Central memory CD4-positive, alpha-beta T cell (primary cell): ENCODE measurements around the gene KRTAP19-4.
"Not testable (repeated sequence)": the region's sequence is repeated elsewhere in the genome, so short reads cannot be mapped to it uniquely, and the experiment has no call there.

Experiments
- DNase-seq: peaks from one replicate; pipeline ENCODE4 v3.0.0; 2022
- total RNA-seq, 3 experiments: gene quantifications; one replicate each; lab custom pipeline; 2026; lab: John Stamatoyannopoulos, UW

The KRTAP19-4 gene
- total RNA-seq: 0 reads per million in 3 experiments

- DNase-seq: no peak
Observed at GRCh38 chr21:30497065-30497464, at the start of gene KRTAP19-4. Gene KRTAP19-4 (minus strand): TSS chr21:30497165. CDS start chr21:30497110, 55 bp downstream.

GRCh38 chr21:30541764-30542163 lies 44.8 kb upstream of the KRTAP19-4 start, which contains the start of gene KRTAP19-6:
Gene KRTAP19-6 (minus strand): TSS chr21:30541864. CDS start chr21:30541833, 31 bp downstream.
- DNase-seq: no peak

GRCh38 chr21:30518876-30519275 lies 21.9 kb upstream of the KRTAP19-4 start:
- DNase-seq: no peak

GRCh38 chr21:30515681-30516080 lies 18.7 kb upstream of the KRTAP19-4 start:
- no peak for DNase-seq

GRCh38 chr21:30505621-30506205 lies 8.7 kb upstream of the KRTAP19-4 start:
- not testable (repeated sequence) for DNase-seq

- DNase-seq: no peak
Observed at GRCh38 chr21:30502041-30502440, 5.1 kb upstream of the KRTAP19-4 start, which contains the start of gene KRTAP19-5. Gene KRTAP19-5 (minus strand): TSS chr21:30502141. CDS start chr21:30502090, 51 bp downstream.

- no peak for DNase-seq
Observed at GRCh38 chr21:30491963-30492428, 5.0 kb downstream of the KRTAP19-4 start, which contains the start of gene KRTAP19-3. Gene KRTAP19-3 (minus strand): TSS chr21:30492013. CDS start chr21:30491957, 56 bp downstream.

GRCh38 chr21:30487336-30487735 lies 9.6 kb downstream of the KRTAP19-4 start, which contains the start of gene KRTAP19-2:
Gene KRTAP19-2 (minus strand): TSS chr21:30487436. CDS start chr21:30487348, 88 bp downstream.
- DNase-seq: no peak

GRCh38 chr21:30486180-30486579 lies 10.8 kb downstream of the KRTAP19-4 start:
- DNase-seq: no peak

- DNase-seq: no peak
Observed at GRCh38 chr21:30482130-30482529, 14.8 kb downstream of the KRTAP19-4 start.

- no peak for DNase-seq
Observed at GRCh38 chr21:30480145-30480544, 16.8 kb downstream of the KRTAP19-4 start, which contains the start of gene KRTAP19-1. Gene KRTAP19-1 (minus strand): TSS chr21:30480367. CDS start chr21:30480317, 50 bp downstream.

GRCh38 chr21:30479259-30479658 lies 17.7 kb downstream of the KRTAP19-4 start:
- DNase-seq: no peak

GRCh38 chr21:30478004-30478403 lies 19.0 kb downstream of the KRTAP19-4 start:
- no peak for DNase-seq

- no peak for DNase-seq
Observed at GRCh38 chr21:30468900-30469714, 27.9 kb downstream of the KRTAP19-4 start.

GRCh38 chr21:30463713-30464112 lies 33.3 kb downstream of the KRTAP19-4 start:
- no peak for DNase-seq

- DNase-seq: no peak
Observed at GRCh38 chr21:30448514-30448913, 48.5 kb downstream of the KRTAP19-4 start.

GRCh38 chr21:30447056-30447455 lies 49.9 kb downstream of the KRTAP19-4 start:
- no peak for DNase-seq
